HG03354 (cell line): ENCODE measurements around the gene AVPR1B.

ENCODE experiments used
- ATAC-seq: cut with Tn5 transposase; IDR thresholded peaks from one replicate; pipeline ENCODE4 v1.9.1; 2021; ENCODE audit warnings: mild to moderate bottlenecking; ENCODE audit not compliant: unreplicated experiment, poor library complexity, severe bottlenecking

The AVPR1B gene

GRCh38 chr1:206114692-206115640 is 2.2 kb downstream of the AVPR1B start:
- no peak for ATAC-seq

GRCh38 chr1:206112600-206113301 is 4.4 kb downstream of the AVPR1B start:
- ATAC-seq: no peak

GRCh38 chr1:206111271-206111927 is 5.8 kb downstream of the AVPR1B start:
- ATAC-seq: no peak

- ATAC-seq: no peak
These were observed 6.4 kb downstream of the AVPR1B start for GRCh38 chr1:206110820-206111219.

GRCh38 chr1:206110161-206110560 is 7.0 kb downstream of the AVPR1B start:
- no peak for ATAC-seq

GRCh38 chr1:206109718-206110117 is 7.5 kb downstream of the AVPR1B start:
- ATAC-seq: no peak

- no peak for ATAC-seq
These were observed 8.6 kb downstream of the AVPR1B start for GRCh38 chr1:206108635-206109034.

- no peak for ATAC-seq
These were observed 10.0 kb downstream of the AVPR1B start for GRCh38 chr1:206107168-206107544.

GRCh38 chr1:206106328-206107167 is 10.6 kb downstream of the AVPR1B start:
- ATAC-seq: peak; percentile 74

- no peak for ATAC-seq
These were observed 11.7 kb downstream of the AVPR1B start for GRCh38 chr1:206105464-206105995.

GRCh38 chr1:206103979-206104378 is 13.2 kb downstream of the AVPR1B start:
- no peak for ATAC-seq

GRCh38 chr1:206102292-206102936 is 14.8 kb downstream of the AVPR1B start:
- ATAC-seq: no peak

GRCh38 chr1:206101351-206102045 is 15.7 kb downstream of the AVPR1B start:
- ATAC-seq: no peak

GRCh38 chr1:206100226-206100815 is 16.9 kb downstream of the AVPR1B start:
- no peak for ATAC-seq

GRCh38 chr1:206098242-206098919 is 18.8 kb downstream of the AVPR1B start:
- no peak for ATAC-seq

GRCh38 chr1:206097381-206097780 is 19.8 kb downstream of the AVPR1B start:
- ATAC-seq: no peak

GRCh38 chr1:206094024-206094423 is 23.2 kb downstream of the AVPR1B start:
- no peak for ATAC-seq
